Measurements from ENCODE around the gene PCGF2.

- TF ChIP-seq CBX5 (IDR thresholded peaks at IDR 0.05; ENCODE audit: low read depth) (no peak), CEBPB (IDR thresholded peaks at IDR 0.05; ENCODE audit: borderline replicate concordance in 1 of 2, low read depth in 2 of 2, low read length in 2 of 2) (no peak), SREBF2 (IDR thresholded peaks at IDR 0.05; ENCODE audit: low read length) (no peak), ETV6 (conservative IDR thresholded peaks at IDR 0.05 in 1 of 2, IDR thresholded peaks at IDR 0.05 in 1 of 2; ENCODE audit: borderline replicate concordance in 1 of 2, low read depth in 1 of 2) (no peak), EZH2 (IDR thresholded peaks at IDR 0.05; ENCODE audit: borderline replicate concordance, control insufficient read depth, low read depth, low read length) (no peak), MAX (IDR thresholded peaks at IDR 0.05; ENCODE audit: low read depth, low read length) (no peak), SRF (IDR thresholded peaks at IDR 0.05; ENCODE audit: low read depth in 2 of 2, low read length in 2 of 2) (no peak), MXI1 (IDR thresholded peaks at IDR 0.05; ENCODE audit: low read depth, low read length) (no peak)
These were observed 25.1 kb upstream of the PCGF2 start for GRCh38 chr17:38773258-38773657.

Data from GM12878 (cell line).